Limb (tissue), 2 donors: ENCODE results near the gene HERC2.
"Not testable (repeated sequence)": the region's sequence is repeated elsewhere in the genome, so short reads cannot be mapped to it uniquely, and the experiment has no call there.

ENCODE experiments used
- DNase-seq, 2 donors: peaks; one replicate each; pipeline ENCODE4 v3.0.0-alpha.2; 2016; ENCODE audit errors: extremely low spot score in 2 of 2

Gene HERC2

GRCh38 chr15:28273873-28274610 lies 47.9 kb downstream of the HERC2 start:
- no peak for DNase-seq

DNA sequence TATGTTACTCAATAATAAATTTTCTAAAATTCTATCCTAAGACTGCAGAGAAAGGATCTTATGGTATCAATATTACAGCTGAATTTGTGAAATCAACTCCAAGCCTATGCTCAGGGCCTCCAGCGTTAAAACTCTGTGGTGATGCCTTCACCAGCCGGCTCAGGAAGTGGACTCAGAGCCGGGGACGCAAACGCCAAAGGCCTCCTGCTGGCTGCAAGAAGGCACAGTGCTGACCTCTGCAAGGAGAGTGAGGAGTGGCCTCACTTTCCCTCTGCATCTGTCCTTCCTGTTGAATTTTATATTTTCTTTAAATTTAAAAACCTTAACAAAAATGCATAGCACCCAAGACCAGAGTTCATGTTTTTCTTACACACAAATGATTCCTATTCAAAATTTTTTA lies 48.5 kb downstream of the HERC2 start:
- no peak for DNase-seq

- DNase-seq = no peak
These were observed 49.4 kb downstream of the HERC2 start for GRCh38 chr15:28272587-28272986.

GRCh38 chr15:28271697-28272260 lies 50.2 kb downstream of the HERC2 start:
- no peak for DNase-seq

GRCh38 chr15:28269097-28269496 lies 52.9 kb downstream of the HERC2 start:
- DNase-seq = no peak

DNA sequence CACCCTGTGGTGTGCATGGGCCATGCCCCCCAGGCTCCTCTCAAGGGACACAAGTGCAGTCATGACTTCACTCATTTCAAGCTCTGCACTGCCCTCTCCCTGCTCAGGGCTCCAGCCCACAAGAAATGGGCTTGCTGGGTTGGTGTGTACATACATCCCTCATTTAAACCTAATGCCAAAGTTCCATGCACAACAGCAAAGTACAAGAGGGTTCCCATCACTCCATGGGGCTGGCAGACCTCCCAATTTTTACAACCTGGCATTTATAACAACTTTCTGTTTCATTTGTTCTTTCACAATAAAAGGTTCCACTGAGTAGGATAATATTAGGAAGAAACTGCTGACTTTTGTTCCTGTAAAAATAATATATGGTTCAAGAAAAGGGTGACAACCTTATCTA lies 54.3 kb downstream of the HERC2 start:
- DNase-seq = no peak

DNA sequence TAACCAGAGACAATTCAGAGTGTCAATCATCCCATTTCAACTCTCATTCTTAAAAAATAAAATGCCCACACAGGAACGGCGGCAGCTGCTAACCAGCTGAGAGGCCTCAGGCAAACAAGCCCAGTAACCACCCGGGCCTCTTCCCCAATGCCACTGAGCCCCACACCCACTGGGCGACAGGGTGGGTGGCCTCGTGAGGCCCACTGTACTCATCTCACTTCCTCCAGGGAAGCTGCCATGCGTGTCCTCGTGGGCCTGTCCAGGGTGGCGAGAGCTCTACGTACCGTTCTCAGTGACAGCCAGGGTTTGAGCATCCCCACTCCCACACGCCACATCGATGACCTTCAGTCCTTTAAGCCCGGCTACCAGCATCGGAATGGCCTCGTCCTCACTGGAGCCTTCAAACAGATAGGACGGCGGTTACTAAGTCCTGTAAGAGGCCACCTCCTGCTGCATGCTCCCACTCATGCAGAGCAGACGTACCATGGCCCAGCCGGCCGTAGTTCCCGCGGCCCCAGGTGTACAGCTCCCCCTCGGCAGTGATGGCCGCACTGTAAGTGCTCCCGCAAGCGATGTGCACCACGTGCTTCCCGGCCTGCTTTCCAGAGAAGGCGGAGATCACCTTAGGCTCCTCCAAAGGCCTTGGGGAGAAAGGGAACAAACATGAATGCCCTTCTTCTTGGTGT lies 56.5 kb downstream of the HERC2 start:
- DNase-seq = no peak

DNA sequence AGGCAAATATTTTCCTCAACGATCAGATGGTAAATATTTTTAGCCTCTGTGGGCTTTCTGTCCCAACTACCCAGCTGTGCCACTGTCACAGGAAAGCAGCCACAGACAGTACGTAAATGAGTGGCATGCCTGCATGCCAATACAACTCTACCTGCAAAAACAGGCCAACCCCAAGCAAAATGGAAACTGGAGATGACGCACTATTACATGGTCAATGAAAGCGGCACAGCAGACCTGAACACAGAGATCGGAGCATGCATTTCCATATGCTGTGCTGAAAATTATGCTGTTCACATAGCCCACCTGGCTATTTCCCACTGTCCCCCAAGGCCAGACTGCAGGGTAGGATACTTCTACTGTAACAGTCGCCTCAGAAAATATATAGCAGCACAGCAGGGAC lies 57.8 kb downstream of the HERC2 start:
- no peak for DNase-seq

DNA sequence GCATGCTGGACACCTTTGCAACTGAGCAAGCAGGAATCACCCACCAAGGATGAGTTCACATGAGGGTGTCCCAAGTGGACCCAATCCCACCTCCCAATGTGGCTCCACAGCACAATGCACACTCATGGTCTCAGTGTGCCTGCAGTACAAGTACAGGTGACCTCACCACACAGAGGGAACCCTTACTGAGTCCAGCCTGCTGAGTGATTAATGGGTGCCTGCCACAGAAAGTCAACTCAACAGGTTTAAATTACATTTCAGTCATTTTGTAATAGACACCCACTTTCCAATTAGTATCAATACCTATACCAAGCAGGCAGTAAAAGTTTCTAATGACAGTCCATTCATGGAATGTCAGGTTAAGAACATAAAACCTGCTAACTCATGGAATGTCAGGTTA lies 59.5 kb downstream of the HERC2 start:
- no peak for DNase-seq

DNA sequence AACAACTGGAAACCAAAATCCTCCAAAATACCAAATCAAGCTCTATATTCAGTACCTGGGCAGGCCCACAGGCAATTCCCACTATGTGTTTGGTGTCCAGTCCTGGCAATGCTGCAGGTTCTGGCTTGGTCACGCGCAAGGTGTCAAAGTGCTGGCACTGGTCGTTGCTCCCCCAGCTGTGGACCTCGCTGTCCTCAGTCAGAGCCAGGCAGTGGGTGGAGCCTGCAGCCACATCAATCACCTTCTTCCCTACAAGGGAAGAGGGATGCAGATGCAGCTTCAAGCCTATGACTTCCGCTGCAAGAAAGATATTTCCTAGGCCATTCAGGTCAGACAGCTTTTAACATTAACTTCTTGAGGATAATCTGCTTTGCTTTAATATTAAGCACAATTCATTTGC lies 61.3 kb downstream of the HERC2 start:
- no peak for DNase-seq

DNA sequence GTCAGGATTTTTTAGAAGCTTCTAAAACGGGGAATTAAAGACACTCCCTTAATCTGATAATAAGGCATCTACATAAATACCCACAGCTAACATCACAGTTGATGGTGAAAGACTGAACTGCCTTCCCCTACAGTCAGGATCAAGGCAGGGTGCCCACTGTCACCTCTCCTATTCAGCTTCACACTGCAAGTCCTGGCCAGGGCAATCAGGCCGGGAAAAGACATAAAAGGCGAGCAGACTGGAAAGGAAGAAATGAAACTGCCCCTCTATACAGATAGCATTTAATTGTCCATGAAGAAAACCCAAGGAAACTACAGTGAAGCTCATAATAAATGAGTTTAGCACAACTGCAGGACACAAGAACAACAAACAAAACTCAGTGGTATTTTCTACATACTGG lies 61.7 kb downstream of the HERC2 start:
- DNase-seq = no peak

- DNase-seq = no peak
These were observed 66.0 kb downstream of the HERC2 start for GRCh38 chr15:28255965-28256364.

DNA sequence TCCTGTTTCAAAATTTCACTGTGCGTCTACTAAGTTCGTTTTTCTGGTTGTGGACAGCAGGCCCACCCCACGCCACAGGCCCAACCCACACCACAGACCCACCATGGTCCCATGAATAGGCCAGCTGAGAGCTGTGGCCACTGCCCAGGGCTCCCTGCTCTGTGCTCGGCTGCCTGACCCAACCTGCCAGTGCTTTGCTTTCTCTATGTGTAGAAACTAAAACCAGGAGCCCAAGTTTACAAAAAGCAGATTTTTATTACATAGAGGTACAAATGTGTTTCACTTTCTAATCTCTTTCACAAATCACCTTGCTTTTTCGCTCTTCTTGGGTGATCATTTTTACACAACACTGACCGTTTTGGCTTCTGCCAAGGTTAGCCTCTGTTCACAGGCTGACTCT lies 69.1 kb downstream of the HERC2 start:
- no peak for DNase-seq

DNA sequence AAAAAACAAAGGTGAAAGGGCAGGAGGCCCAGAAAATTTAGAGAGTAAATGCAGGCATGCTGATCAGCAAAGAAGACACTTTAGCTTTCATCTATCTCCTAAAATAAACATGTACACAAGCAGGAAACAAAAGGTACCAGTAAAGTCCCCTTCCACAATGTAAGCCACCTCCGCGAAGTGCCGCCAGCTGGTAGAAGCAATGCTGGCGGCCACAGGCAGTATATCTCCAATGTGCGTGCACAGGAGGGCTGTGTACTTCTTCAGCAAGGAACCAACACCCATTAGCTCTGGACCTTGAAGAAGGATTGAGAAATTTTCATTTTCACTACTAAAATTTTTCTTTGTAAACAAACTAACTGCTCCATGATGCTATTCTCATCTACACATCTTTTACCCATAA lies 75.4 kb downstream of the HERC2 start:
- no peak for DNase-seq

- DNase-seq = no peak
These were observed 78.1 kb downstream of the HERC2 start for GRCh38 chr15:28243901-28244300.

DNA sequence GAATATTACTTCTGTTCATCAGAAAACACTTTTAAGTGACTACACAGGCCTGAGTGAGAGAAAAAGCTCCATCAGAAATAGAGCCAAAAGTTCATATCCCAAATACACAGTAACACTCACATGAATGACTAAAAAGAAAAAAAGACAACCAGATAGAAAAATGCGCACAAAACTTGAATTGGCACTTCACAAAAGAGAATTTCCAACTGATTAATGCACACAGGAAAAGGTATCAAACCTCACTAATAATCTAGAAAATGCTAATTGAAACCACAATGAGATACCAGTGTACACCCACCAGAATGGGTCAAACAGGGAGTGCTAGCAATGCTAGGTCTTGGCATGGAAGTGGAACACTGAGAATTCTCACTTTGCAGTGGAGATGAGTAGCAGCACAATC lies 78.6 kb downstream of the HERC2 start:
- no peak for DNase-seq

DNA sequence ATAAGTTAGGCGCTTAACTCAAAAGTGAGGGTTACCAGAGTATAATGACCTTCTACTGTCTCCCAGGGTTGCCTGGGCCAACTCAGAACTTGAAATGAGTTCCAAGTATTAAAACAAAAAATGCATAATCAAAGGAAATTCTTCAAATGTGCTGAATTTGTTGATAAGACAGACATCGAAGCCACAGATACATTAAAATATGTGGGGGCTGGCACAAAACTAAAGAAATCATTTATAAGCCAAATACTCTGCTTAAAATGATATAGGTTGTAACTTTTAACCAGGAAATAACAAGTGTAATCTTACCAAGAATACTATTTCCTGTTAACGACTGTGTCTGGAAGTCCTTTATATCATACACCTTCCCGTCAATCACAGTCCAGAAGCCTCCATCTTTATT lies 83.7 kb downstream of the HERC2 start:
- DNase-seq = not testable (repeated sequence)

DNA sequence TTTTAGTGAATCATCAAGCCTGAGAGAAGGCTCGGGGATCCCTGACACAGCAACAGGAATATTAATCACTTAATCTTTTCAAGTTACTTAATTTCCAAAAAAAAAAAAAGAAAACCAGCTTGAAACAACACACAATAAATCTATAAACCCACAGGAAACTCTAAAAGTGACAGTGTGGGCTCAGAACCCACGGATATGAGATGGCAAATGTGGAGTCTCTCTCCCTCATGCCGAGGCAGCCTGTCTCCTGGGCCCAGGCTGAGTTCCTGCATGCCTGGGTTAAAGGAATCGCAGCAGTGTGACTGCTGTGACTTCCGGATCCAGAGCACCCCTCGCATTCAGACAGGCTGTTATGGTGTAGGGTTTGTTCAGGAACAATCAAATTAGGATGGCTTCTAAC lies 90.2 kb downstream of the HERC2 start:
- DNase-seq = not testable (repeated sequence)

- DNase-seq = not testable (repeated sequence)
These were observed 90.6 kb downstream of the HERC2 start for GRCh38 chr15:28231336-28231735.

DNA sequence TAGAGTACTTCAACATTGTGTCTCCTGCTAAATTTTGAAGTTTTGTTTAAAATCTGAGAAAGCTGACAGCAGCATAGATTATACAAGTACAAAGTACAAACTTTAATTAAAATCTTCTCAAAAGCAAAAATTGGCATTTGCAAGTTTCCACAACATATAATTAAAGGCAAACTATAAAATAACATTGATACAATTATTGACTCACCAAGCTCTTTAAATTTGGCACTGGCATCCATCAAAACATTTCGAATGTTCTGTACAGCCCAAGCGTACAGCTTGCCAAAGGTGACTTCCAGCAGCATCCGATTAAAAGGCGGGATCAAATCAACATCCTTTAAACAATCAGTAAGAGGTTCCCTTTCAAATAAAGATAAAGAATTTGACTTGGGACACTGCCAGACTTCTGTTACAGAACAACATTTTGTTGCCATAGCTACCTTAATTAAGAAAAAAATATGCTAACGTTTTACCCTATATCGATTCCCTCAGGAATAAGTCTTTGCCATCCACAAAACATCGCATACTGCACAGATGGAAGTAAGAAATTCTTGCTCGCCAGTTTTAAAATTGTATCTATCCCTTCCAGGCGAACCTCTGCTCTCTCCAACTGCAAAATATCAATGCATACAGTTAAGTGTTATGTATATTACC lies 92.9 kb downstream of the HERC2 start:
- not testable (repeated sequence) for DNase-seq

DNA sequence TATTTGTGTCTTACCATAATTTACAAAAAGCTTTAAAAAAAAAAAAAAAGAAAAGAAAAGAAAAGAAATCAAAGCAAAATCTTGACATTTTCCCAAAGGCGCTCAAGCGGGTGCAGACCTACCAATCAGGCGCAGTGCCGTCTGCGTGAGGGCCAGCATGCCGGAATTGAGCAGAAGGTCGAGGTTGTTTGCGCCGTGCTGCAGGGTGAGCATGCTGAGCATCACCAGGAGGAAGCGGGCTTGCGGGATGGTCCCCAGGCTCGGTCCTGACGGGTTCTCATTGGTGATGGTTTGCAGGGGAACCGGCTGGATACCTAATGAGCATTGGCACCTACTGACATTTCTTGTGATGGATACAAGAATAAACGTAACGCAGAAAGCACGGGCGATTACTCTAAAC lies 93.9 kb downstream of the HERC2 start:
- no peak for DNase-seq

DNA sequence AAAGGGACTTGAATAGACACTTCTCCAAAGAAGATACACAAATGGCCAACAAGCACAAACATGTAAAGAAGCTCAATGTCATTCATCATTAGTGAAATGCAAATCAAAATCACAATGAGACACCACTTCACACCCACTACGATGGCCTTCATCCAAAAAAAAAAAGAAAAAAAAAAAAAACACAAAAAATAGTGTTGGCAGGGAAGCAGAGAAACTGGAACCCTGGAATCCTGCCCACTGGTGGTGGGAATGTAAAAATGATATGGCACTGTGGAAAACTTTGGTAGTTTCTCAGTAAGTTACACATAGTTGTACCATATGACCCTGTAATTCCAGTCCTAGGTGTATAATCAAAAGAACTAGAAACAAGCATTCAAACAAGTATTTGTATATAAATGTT lies 94.7 kb downstream of the HERC2 start:
- DNase-seq = not testable (repeated sequence)
